ENCODE measurements around the gene DOCK2. TPM values are rescaled to one million over a fixed set of nuclear protein-coding genes. Genes with fewer than 3 reads are reported as not detected.

DOCK2 gene
- total and polyA plus RNA-seq, 9 of the 15 experiments (the other 6 are each of a cell fraction or from before 2014, with no cell fraction given) = 4.5 to 42.6 (median 20.5) TPM

DNA sequence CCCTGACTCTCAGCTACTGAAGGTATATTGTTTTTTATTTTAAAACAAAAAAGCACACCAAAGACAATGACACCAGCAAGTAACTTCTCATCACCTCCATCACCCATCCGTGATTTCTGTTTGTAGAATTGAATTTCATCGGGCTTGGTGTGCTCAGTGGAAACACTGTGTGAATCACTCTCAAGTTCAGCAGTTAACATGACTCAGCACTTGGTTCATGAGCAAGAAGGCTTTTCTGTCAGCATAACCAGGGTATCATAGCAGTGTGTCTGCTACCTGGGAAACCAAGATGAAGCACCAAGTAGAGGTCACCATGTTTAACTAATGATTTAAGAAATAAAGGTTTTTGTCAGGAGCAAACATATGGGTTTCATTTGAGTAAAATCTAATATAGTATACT, 219.5 kb downstream of the DOCK2 start (continued):
- TF ChIP-seq SREBF2 (CRISPR knock-in tag; IDR thresholded peaks at IDR 0.05) (no peak), RBBP5 (IDR thresholded peaks at IDR 0.05; ENCODE audit: borderline replicate concordance, insufficient read depth, low read length, poor library complexity, severe bottlenecking) (no peak), NRF1 (conservative IDR thresholded peaks at IDR 0.05 in 1 of 2, IDR thresholded peaks at IDR 0.05 in 1 of 2) (no peak), RBM15 (IDR thresholded peaks at IDR 0.05; ENCODE audit: insufficient read depth, low read length) (no peak), NFRKB (IDR thresholded peaks at IDR 0.05; ENCODE audit: low read depth) (no peak), ZNF324 (CRISPR knock-in tag; IDR thresholded peaks at IDR 0.05) (no peak), ZNF143 (CRISPR knock-in tag; IDR thresholded peaks at IDR 0.05) (no peak), ESRRA (IDR thresholded peaks at IDR 0.05; ENCODE audit: borderline replicate concordance, low read depth) (no peak), KHSRP (IDR thresholded peaks at IDR 0.05) (no peak), BRF1 (IDR thresholded peaks at IDR 0.05; ENCODE audit: borderline replicate concordance, extremely low read depth, insufficient read length) (no peak), TBP (optimal IDR thresholded peaks at IDR 0.05; ENCODE audit: low read depth, low read length) (no peak), ZNF408 (CRISPR knock-in tag; IDR thresholded peaks at IDR 0.05; ENCODE audit: low read depth) (no peak), NR2C1 (IDR thresholded peaks at IDR 0.05) (no peak), NR2C1 (tag; IDR thresholded peaks at IDR 0.05) (no peak), NEUROD1 (IDR thresholded peaks at IDR 0.05; ENCODE audit: borderline replicate concordance, low read depth, low read length, partially characterized antibody) (no peak), BACH1 (tag; IDR thresholded peaks at IDR 0.05) (0 out of 2 replicates have a peak, but pooled peaks have one; percentile 43), ZBED1 (IDR thresholded peaks at IDR 0.05) (no peak), MYNN (IDR thresholded peaks at IDR 0.05) (0 out of 2 replicates have a peak, but pooled peaks have one; percentile 19), MYNN (CRISPR knock-in tag; IDR thresholded peaks at IDR 0.05) (no peak), ZNF316 (IDR thresholded peaks at IDR 0.05) (peak; percentile 90), NFE2 (IDR thresholded peaks at IDR 0.05; ENCODE audit: low read depth) (peak; percentile 88), FOXA3 (CRISPR knock-in tag; conservative IDR thresholded peaks at IDR 0.05 in 1 of 2, IDR thresholded peaks at IDR 0.05 in 1 of 2) (no peak), JUND (IDR thresholded peaks at IDR 0.05; ENCODE audit: borderline replicate concordance, low read depth, low read length) (0 out of 2 replicates have a peak, but pooled peaks have one; percentile 33), JUND (tag; IDR thresholded peaks at IDR 0.05; ENCODE audit: borderline replicate concordance, low read depth, low read length) (no peak), NFE2L1 (tag; IDR thresholded peaks at IDR 0.05; ENCODE audit: borderline replicate concordance, low read depth) (peak; percentile 50; the same call in 1 of the 2 replicates)
- TF ChIP-seq, protein P1, sequence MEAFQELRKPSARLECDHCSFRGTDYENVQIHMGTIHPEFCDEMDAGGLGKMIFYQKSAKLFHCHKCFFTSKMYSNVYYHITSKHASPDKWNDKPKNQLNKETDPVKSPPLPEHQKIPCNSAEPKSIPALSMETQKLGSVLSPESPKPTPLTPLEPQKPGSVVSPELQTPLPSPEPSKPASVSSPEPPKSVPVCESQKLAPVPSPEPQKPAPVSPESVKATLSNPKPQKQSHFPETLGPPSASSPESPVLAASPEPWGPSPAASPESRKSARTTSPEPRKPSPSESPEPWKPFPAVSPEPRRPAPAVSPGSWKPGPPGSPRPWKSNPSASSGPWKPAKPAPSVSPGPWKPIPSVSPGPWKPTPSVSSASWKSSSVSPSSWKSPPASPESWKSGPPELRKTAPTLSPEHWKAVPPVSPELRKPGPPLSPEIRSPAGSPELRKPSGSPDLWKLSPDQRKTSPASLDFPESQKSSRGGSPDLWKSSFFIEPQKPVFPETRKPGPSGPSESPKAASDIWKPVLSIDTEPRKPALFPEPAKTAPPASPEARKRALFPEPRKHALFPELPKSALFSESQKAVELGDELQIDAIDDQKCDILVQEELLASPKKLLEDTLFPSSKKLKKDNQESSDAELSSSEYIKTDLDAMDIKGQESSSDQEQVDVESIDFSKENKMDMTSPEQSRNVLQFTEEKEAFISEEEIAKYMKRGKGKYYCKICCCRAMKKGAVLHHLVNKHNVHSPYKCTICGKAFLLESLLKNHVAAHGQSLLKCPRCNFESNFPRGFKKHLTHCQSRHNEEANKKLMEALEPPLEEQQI (IDR thresholded peaks at IDR 0.05) = no peak
- TF ChIP-seq, protein P2, sequence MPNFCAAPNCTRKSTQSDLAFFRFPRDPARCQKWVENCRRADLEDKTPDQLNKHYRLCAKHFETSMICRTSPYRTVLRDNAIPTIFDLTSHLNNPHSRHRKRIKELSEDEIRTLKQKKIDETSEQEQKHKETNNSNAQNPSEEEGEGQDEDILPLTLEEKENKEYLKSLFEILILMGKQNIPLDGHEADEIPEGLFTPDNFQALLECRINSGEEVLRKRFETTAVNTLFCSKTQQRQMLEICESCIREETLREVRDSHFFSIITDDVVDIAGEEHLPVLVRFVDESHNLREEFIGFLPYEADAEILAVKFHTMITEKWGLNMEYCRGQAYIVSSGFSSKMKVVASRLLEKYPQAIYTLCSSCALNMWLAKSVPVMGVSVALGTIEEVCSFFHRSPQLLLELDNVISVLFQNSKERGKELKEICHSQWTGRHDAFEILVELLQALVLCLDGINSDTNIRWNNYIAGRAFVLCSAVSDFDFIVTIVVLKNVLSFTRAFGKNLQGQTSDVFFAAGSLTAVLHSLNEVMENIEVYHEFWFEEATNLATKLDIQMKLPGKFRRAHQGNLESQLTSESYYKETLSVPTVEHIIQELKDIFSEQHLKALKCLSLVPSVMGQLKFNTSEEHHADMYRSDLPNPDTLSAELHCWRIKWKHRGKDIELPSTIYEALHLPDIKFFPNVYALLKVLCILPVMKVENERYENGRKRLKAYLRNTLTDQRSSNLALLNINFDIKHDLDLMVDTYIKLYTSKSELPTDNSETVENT (CRISPR knock-in tag; IDR thresholded peaks at IDR 0.05) = no peak

Data from K562 (cell line).